GM23248 (cell line): ENCODE data around the gene ADPRHL1. TPM values are rescaled to one million over a fixed set of nuclear protein-coding genes. Genes with fewer than 3 reads are reported as not detected.

Source experiments
- DNase-seq: peaks from one replicate; pipeline ENCODE4 v3.0.0-alpha.2; 2015
- H2AFZ ChIP-seq: fragments of 200-600 bp; sonication (generic); 2 replicates; pipeline ENCODE4 v1.6.1; 2016; ENCODE audit warnings: antibody characterized with exemption
- H3F3A ChIP-seq: fragments of 200-600 bp; sonication (generic); 2 replicates; pipeline ENCODE4 v1.6.1; 2016; ENCODE audit warnings: mild to moderate bottlenecking, antibody characterized with exemption, mixed run types; ENCODE audit not compliant: insufficient read depth
- H3K27ac ChIP-seq: fragments of 200-600 bp; sonication (generic); 2 replicates; pipeline ENCODE4 v1.5.1; 2016; ENCODE audit warnings: mild to moderate bottlenecking
- H3K27me3 ChIP-seq: fragments of 200-600 bp; sonication (generic); replicated peaks from 2 replicates; pipeline ENCODE4 v1.6.1; 2016; ENCODE audit warnings: mild to moderate bottlenecking; ENCODE audit not compliant: insufficient read depth
- H3K36me3 ChIP-seq: fragments of 200-600 bp; sonication (generic); 2 replicates; pipeline ENCODE4 v1.6.1; 2016; ENCODE audit warnings: low read depth, mild to moderate bottlenecking
- H3K4me1 ChIP-seq: fragments of 200-600 bp; sonication (generic); 2 replicates; pipeline ENCODE4 v1.6.1; 2016; ENCODE audit warnings: mild to moderate bottlenecking; ENCODE audit not compliant: insufficient read depth
- H3K4me2 ChIP-seq: fragments of 200-600 bp; sonication (generic); one replicate; pipeline ENCODE4 v1.6.1; 2016; ENCODE audit warnings: mild to moderate bottlenecking; ENCODE audit not compliant: unreplicated experiment
- H3K4me3 ChIP-seq: fragments of 200-600 bp; sonication (generic); 2 replicates; pipeline ENCODE4 v1.5.1; 2016; ENCODE audit warnings: mild to moderate bottlenecking
- H3K79me2 ChIP-seq: fragments of 200-600 bp; sonication (generic); 2 replicates; pipeline ENCODE4 v1.6.1; 2016; ENCODE audit warnings: mild to moderate bottlenecking; ENCODE audit not compliant: insufficient read depth
- H3K9ac ChIP-seq: fragments of 200-600 bp; sonication (generic); 2 replicates; pipeline ENCODE4 v1.6.1; 2016; ENCODE audit warnings: mild to moderate bottlenecking
- H3K9me2 ChIP-seq: fragments of 200-600 bp; sonication (generic); 2 replicates; pipeline ENCODE4 v1.6.1; 2016; ENCODE audit warnings: mixed run types, mild to moderate bottlenecking, moderate library complexity; ENCODE audit not compliant: insufficient read depth
- H3K9me3 ChIP-seq: fragments of 200-600 bp; sonication (generic); one replicate; pipeline ENCODE4 v1.6.1; 2017; ENCODE audit warnings: low read depth
- H4K20me1 ChIP-seq: fragments of 200-600 bp; sonication (generic); 2 replicates; pipeline ENCODE4 v1.6.0; 2016; ENCODE audit not compliant: insufficient read depth
- EZH2 ChIP-seq: fragments of 200-600 bp; sonication (generic); IDR thresholded peaks from 2 replicates; pipeline ENCODE4 v1.6.1; 2018; ENCODE audit warnings: antibody characterized with exemption, mild to moderate bottlenecking; ENCODE audit not compliant: insufficient read depth, poor library complexity, severe bottlenecking
- EZH2phosphoT487 ChIP-seq: fragments of 200-600 bp; sonication (generic); IDR thresholded peaks from 2 replicates; pipeline ENCODE4 v1.6.1; 2018; ENCODE audit warnings: antibody characterized with exemption, moderate library complexity, mild to moderate bottlenecking, low read depth; ENCODE audit not compliant: insufficient read depth
- WGBS, 2 experiments: methylation state at CpG; one replicate each; pipeline ENCODE4 v1.1.6; 2015 to 2017; ENCODE audit warnings: low lambda C conversion rate in 2 of 2, low coverage in 1 of 2; ENCODE audit errors: missing lambda C conversion rate in 2 of 2; 5-methylcytosine and 5-hydroxymethylcytosine counted together
- in situ Hi-C: fragments of 300-500 bp; cut with MboI; formaldehyde crosslinking; loops from 2 replicates; pipeline ENCODE4 v1.15.0; 2020
- polyA plus RNA-seq: library from polyadenylated mRNA; unstranded; fragments of >200 nt; fragmentation: Nextera tagmentation; extraction: Ambion mirVana; gene quantifications from 2 replicates; pipeline ENCODE4 v1.2.1, GENCODE V29; 2016
- total RNA-seq: library from RNA; depleted of rRNA; stranded (reverse); fragments of >200 nt; shearing (Covaris generic); gene quantifications from 2 replicates; pipeline ENCODE4 v1.2.3, GENCODE V29; 2014

Gene ADPRHL1
- total and polyA plus RNA-seq, 2 experiments from 2014 or later: 1.8 to 2.2 TPM

DNA sequence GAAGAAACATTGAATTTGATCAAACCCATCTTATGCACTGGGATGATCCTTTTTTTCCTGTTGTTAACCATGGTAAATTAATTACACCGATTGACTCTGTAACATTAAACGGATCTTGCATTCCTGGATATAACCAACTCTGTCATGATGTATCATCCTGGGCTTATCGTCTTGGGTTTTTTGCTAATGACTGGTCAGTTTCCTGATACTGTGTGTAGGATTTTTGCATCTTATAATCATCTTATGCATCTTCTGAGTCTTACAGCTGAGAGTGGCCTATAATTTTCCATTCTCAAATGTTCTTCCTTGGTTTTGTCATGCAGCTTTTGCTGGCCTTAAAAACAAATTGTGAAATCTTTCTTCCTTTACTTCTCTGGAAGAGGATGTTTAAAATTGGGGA lies 24.4 kb upstream of the ADPRHL1 start:
- H3K4me2 ChIP-seq: no peak overlapping the region
- peaks cover 45% of the 10 kb centered on the region for H3K79me2 ChIP-seq
- H3K27ac ChIP-seq: no peak overlapping the region
- H3K9me3 ChIP-seq: no peaks in the 10 kb centered on the region
- in situ Hi-C loops: no loop called here
- H3K27me3 ChIP-seq: no peaks in the 10 kb centered on the region
- H2AFZ ChIP-seq: no peak overlapping the region
- H3K4me1 ChIP-seq: no peaks in the 10 kb centered on the region
- H3K9me2 ChIP-seq: no peaks in the 10 kb centered on the region
- TF ChIP-seq EZH2: no peak
- TF ChIP-seq EZH2phosphoT487: no peak
- H3K4me3 ChIP-seq: no peak overlapping the region
- no peak overlapping the region for H3K9ac ChIP-seq
- peaks cover 52% of the 10 kb centered on the region for H3K36me3 ChIP-seq
- WGBS, 2 experiments: 91 to 93% methylated on average over 3 of the region's 3 CpGs
- H3F3A ChIP-seq: no peaks in the 10 kb centered on the region
- no peaks in the 10 kb centered on the region for H4K20me1 ChIP-seq
- DNase-seq: no peak

DNA sequence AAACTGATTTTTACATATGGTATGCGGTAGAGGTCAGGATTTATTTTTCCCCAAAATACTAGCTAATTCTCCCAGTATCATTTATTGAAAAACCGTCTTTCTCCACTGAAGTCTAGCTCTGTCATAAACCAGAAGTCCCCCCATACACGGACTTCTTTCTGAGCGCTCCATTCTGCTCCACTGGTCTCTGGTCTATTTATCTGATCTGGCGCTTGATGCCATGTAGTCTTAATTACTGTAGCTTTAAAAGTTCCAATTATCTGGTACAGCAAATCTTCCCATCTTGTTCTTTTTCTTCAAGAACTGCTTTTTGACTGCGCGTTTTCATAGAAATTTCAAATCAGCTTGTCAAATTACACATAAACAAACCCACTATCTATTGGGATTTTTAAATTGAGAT lies 23.5 kb upstream of the ADPRHL1 start:
- H3K4me2 ChIP-seq: no peak overlapping the region
- H2AFZ ChIP-seq: no peak overlapping the region
- peaks cover 52% of the 10 kb centered on the region for H3K36me3 ChIP-seq
- no peaks in the 10 kb centered on the region for H3F3A ChIP-seq
- in situ Hi-C loops: no loop called here
- no peaks in the 10 kb centered on the region for H4K20me1 ChIP-seq
- H3K4me3 ChIP-seq: no peak overlapping the region
- 98 to 99% methylated on average over 7 of the region's 7 CpGs for WGBS, 2 experiments
- H3K9ac ChIP-seq: no peak overlapping the region
- peaks cover 39% of the 10 kb centered on the region for H3K79me2 ChIP-seq
- no peak for DNase-seq
- no peaks in the 10 kb centered on the region for H3K9me2 ChIP-seq
- H3K9me3 ChIP-seq: no peaks in the 10 kb centered on the region
- no peak overlapping the region for H3K27ac ChIP-seq
- no peak for TF ChIP-seq EZH2
- no peak for TF ChIP-seq EZH2phosphoT487
- no peaks in the 10 kb centered on the region for H3K27me3 ChIP-seq
- H3K4me1 ChIP-seq: no peaks in the 10 kb centered on the region

DNA sequence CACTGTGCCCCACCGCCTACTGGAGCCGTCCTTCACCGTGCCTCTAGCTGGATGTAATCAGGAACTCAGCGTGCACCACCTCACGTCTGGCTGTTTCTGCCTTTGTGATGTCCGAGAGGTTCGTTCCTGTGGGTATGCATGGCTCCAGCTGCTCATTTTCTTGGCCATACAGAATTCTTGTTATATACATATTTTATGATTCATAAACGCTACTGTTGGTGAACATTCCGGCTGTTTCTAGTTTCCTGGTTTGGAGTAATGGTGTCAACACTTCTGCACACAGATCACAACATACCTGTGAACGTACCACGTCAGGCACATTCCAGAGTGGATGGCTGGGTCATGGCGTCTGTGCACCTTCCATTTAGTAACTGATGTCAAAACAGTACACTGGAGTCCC lies 22.6 kb upstream of the ADPRHL1 start:
- WGBS, 2 experiments: 90 to 95% methylated on average over 12 of the region's 12 CpGs

DNA sequence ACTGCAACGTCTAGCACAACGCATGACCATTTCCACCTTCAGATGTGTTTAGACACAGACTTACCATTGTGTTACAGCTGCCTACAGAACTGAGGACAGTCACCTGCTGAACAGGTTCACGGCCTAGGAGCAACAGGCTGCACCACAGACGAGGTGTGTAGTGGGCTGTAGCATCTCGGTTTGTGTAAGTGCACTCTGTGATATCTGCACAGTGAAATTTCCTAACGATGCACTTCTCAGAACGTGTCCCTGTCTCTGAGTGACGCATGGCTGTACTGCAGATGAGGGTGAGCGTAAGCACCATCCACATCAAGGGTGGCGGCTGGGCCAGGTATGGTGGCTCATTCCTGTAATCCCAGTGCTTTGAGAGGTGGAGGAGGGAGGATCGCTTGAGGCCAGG lies 22.0 kb upstream of the ADPRHL1 start:
- Histone ChIP-seq H3K9me3 (no peaks in the 10 kb centered on the region), H3K4me1 (no peaks in the 10 kb centered on the region), H3K79me2 (peaks cover 35% of the 10 kb centered on the region), H3K9ac (no peak overlapping the region), H2AFZ (no peak overlapping the region), H3K27me3 (no peaks in the 10 kb centered on the region), H3K4me3 (no peak overlapping the region), H4K20me1 (no peaks in the 10 kb centered on the region), H3K27ac (no peak overlapping the region), H3F3A (no peaks in the 10 kb centered on the region), H3K9me2 (no peaks in the 10 kb centered on the region), H3K4me2 (no peak overlapping the region), H3K36me3 (peaks cover 52% of the 10 kb centered on the region)
- no peak for DNase-seq
- TF ChIP-seq EZH2phosphoT487: no peak
- no peak for TF ChIP-seq EZH2
- in situ Hi-C loops: no loop called here
- 87 to 95% methylated on average over 11 of the region's 11 CpGs for WGBS, 2 experiments

More for the DNA sequence above, 22.6 kb upstream of the ADPRHL1 start:
- in situ Hi-C loops: no loop called here
- no peaks in the 10 kb centered on the region for H3K27me3 ChIP-seq
- H3K4me1 ChIP-seq: no peaks in the 10 kb centered on the region
- no peaks in the 10 kb centered on the region for H3K9me3 ChIP-seq
- no peaks in the 10 kb centered on the region for H3F3A ChIP-seq
- H3K9ac ChIP-seq: no peak overlapping the region
- H3K36me3 ChIP-seq: peaks cover 52% of the 10 kb centered on the region
- no peak overlapping the region for H3K4me3 ChIP-seq
- H3K79me2 ChIP-seq: peaks cover 39% of the 10 kb centered on the region
- no peak overlapping the region for H3K27ac ChIP-seq
- no peak overlapping the region for H3K4me2 ChIP-seq
- TF ChIP-seq EZH2: no peak
- no peak for TF ChIP-seq EZH2phosphoT487
- no peak for DNase-seq
- H4K20me1 ChIP-seq: no peaks in the 10 kb centered on the region
- H3K9me2 ChIP-seq: no peaks in the 10 kb centered on the region
- no peak overlapping the region for H2AFZ ChIP-seq

DNA sequence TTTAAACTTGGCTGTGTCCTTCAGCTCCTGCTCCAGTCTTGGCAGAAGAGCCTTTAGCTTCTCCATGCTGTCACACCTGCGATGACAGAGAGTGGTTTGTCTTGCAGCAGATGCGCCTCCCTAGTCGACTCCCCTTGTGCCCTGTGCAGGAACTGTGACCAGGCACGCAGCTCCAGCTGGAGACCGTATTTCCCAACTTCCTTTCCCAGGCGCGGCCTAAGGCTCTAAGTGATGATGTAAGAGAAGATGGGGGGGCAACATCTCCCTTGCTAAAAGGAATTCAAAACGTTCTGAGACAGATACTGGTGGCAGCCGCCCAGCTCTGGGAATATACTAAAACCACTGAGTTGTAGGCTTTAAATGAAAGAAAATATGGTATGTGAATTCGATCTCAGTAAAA lies 20.9 kb upstream of the ADPRHL1 start:
- H3K9ac ChIP-seq: no peak overlapping the region
- no peak overlapping the region for H2AFZ ChIP-seq
- no peak for TF ChIP-seq EZH2
- no peak for TF ChIP-seq EZH2phosphoT487
- no peaks in the 10 kb centered on the region for H3F3A ChIP-seq
- H4K20me1 ChIP-seq: no peaks in the 10 kb centered on the region
- no peaks in the 10 kb centered on the region for H3K4me1 ChIP-seq
- 78 to 79% methylated on average over 10 of the region's 10 CpGs for WGBS, 2 experiments
- no peaks in the 10 kb centered on the region for H3K9me2 ChIP-seq
- in situ Hi-C loops: no loop called here
- H3K9me3 ChIP-seq: no peaks in the 10 kb centered on the region
- H3K4me3 ChIP-seq: no peak overlapping the region
- no peak overlapping the region for H3K27ac ChIP-seq
- H3K79me2 ChIP-seq: peaks cover 37% of the 10 kb centered on the region
- H3K36me3 ChIP-seq: peaks cover 43% of the 10 kb centered on the region
- no peak overlapping the region for H3K4me2 ChIP-seq
- peak; percentile 23 for DNase-seq
- H3K27me3 ChIP-seq: no peaks in the 10 kb centered on the region
